Measurements from ENCODE around the gene CD302.

The CD302 gene

DNA sequence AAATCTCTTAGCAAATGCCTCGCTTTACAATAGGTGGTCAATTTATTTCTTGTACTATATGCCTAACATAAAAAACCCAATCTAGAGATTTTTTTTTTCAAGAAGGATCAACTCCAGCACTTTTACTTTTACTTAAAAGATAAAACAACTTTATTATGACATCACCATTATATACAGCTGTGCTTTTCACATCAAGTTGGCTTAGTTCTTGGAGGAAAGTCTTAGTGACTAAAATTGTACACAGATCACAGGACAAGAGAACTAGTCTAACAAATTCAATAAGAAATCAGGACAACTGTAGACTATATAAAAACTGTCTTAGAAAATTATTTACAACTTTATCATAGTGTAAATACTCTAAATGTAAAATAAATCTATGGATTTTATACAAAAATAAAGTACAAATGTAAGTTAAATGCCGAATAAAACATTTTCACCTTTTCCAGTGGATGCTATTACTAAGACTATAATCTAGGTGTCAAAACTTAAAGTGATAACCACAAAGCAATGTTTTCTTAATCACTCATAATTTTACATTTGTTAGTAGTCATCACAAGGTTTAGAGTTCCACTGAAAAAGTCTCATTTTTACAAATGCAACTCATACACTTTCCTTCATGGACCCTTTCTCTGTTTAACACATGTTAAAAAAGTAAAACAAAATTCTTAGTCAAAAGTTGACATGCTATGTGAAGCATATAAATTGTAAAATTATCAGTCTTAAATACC, 5.4 kb upstream of the CD302 start:
- no peak overlapping the region for H3K4me3 ChIP-seq (ENCODE audit: low read depth, low read length)
- TF ChIP-seq, protein P1, sequence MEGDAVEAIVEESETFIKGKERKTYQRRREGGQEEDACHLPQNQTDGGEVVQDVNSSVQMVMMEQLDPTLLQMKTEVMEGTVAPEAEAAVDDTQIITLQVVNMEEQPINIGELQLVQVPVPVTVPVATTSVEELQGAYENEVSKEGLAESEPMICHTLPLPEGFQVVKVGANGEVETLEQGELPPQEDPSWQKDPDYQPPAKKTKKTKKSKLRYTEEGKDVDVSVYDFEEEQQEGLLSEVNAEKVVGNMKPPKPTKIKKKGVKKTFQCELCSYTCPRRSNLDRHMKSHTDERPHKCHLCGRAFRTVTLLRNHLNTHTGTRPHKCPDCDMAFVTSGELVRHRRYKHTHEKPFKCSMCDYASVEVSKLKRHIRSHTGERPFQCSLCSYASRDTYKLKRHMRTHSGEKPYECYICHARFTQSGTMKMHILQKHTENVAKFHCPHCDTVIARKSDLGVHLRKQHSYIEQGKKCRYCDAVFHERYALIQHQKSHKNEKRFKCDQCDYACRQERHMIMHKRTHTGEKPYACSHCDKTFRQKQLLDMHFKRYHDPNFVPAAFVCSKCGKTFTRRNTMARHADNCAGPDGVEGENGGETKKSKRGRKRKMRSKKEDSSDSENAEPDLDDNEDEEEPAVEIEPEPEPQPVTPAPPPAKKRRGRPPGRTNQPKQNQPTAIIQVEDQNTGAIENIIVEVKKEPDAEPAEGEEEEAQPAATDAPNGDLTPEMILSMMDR (IDR thresholded peaks at IDR 0.05; ENCODE audit: borderline replicate concordance, insufficient read depth, low read depth, low read length) = no peak

DNA sequence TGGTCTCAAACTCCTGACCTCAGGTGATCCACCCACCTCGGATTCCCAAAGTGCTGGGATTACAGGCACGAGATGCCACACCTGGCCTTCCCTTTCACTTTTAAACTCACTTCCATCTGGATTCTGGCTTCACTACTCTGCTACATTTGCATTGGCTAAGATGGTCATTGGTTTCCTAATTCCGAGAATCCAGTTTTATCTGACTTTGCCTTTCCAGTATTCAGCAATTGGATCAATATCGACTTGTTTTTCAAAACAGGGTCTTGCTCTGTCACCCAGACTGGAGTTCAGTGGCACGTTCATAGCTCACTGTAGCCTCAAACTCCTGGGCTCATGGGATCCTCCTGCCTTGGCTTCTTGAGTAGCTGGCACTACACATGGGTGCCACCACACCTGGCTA, 4.7 kb upstream of the CD302 start:
- TF ChIP-seq, protein P1 (IDR thresholded peaks at IDR 0.05; ENCODE audit: borderline replicate concordance, insufficient read depth, low read depth, low read length) = no peak
- no peak overlapping the region for H3K4me3 ChIP-seq (ENCODE audit: low read depth, low read length)

DNA sequence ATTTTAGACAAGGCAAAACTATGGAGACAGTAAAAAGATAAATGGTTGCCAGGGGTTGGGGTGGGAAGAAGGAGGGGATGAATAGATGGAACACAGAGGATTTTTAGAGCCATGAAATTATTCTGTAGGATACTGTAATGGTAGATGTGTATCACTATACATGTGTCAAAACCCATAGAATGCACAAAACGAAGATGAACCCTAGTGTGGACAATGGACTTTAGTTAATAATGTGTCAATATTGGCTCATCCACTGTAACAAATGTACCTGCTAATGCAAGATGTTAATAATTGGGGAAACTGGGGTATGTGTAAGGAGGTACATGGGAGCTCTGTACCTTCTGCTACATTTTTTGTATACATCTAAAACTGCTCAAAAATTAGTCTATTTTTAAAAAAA, 1.8 kb upstream of the CD302 start:
- H3K4me3 ChIP-seq (ENCODE audit: low read depth, low read length) = no peak overlapping the region
- TF ChIP-seq, protein P1 (IDR thresholded peaks at IDR 0.05; ENCODE audit: borderline replicate concordance, insufficient read depth, low read depth, low read length) = no peak

DNA sequence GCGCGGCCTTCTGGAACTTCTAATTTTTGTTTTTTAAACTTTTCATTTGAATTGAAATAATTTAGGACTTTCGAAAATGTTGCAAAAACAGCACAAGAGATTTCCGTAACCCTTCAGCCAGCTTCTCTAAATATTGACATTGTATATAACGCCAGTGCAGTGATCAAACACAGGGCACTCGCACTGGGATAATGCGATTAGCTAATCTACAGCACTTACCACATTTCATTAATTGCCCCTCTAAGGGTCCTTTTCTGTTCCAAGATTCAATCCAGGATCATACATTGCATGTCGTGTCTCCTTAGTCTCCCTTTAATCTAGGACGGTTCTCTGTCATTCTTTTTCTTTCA, 343 bp upstream of the CD302 start:
- TF ChIP-seq, protein P1 (IDR thresholded peaks at IDR 0.05; ENCODE audit: borderline replicate concordance, insufficient read depth, low read depth, low read length) = no peak
- H3K4me3 ChIP-seq (ENCODE audit: low read depth, low read length) = peak overlapping the region; percentile 85

DNA sequence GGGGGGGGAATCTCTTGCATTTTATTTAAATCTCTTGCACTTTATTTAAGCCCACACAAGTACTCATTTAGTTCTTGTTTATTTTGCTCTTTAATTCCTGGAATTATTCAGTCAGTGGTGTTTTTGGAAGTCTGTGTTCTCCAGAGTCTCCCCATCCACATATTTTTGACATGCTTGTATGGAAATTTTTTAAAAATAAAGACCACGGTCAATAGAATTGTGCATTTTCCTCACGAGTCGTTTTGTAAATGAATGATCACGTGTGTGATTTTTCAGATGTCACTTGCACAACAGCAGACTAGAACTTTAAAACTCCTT, 824 bp downstream of the CD302 start:
- H3K4me3 ChIP-seq (ENCODE audit: low read depth, low read length) = peak overlapping the region; percentile 85
- TF ChIP-seq, protein P1 (IDR thresholded peaks at IDR 0.05; ENCODE audit: borderline replicate concordance, insufficient read depth, low read depth, low read length) = no peak

DNA sequence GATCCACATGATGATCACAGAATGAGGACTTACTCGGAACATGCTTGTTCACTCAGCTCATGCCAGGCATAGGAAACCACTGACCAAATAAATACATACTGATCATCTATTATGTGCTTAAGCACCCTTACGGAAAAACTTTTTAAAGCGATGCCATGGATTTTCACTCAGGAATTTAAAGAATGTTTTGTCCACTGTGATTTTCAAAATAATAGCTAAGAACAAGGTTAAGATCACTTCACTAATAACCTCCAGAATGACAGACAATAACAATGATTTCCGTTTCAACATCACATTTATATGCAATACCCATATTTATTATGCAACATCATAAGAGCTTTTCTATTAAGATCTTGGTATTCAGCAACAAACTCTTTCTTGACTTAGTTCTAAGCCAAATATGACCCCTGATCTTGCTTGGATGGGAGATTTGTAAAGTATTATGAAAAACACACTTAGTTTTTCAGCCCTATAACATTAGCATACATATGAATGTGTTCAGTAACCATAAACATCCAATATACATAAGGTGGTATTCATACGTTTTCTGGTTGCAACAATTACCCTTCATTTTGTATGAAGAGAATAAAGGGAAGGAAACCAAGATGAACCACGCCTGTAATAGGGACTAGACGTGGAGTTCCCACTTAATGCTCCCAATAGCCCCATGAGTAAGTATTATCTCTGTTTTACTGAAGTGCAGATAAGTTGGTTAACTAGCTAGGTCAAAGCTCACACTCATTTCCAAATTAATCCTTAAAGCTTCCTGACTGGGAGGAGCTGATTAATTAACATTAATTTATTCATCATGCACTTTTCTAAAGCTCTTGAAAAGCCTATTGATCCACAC, 1.9 kb downstream of the CD302 start:
- TF ChIP-seq, protein P1 (IDR thresholded peaks at IDR 0.05; ENCODE audit: borderline replicate concordance, insufficient read depth, low read depth, low read length) = no peak
- H3K4me3 ChIP-seq (ENCODE audit: low read depth, low read length) = no peak overlapping the region

DNA sequence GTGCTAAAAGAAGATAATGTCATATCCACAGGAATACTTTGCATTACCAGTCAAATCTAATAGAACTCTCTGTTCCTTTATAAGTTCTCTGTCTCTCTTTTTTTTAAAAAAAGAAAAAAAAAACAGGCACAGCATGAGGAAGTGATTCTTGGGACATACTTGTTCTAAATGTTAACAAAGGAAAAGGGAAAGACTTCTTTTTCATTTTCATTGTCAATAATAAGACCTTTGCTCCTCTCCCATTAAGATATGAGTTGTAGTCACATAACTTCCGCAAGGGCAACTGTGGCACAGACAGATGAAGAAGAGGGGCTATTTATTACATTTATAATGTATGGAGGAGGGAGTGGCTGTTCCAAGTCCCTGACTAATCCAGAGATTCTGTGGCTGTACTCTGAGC, 4.7 kb downstream of the CD302 start:
- no peak overlapping the region for H3K4me3 ChIP-seq (ENCODE audit: low read depth, low read length)
- TF ChIP-seq, protein P1 (IDR thresholded peaks at IDR 0.05; ENCODE audit: borderline replicate concordance, insufficient read depth, low read depth, low read length) = no peak

Data from GM12875 (cell line).